ENCODE measurements around the gene GCNT2. TPM values are rescaled to one million over a fixed set of nuclear protein-coding genes. Genes with fewer than 3 reads are reported as not detected.

Gene GCNT2
- total and polyA plus RNA-seq, 10 donors: 1.8 to 27.2 (median 11.3) TPM

GRCh38 chr6:10479939-10480700 is 41.0 kb upstream of the GCNT2 start:
- TF ChIP-seq CTCF (IDR thresholded peaks at IDR 0.05 in 8 of 11, conservative IDR thresholded peaks at IDR 0.05 in 3 of 11) (no peak), POLR2A (IDR thresholded peaks at IDR 0.05) (no peak), POLR2AphosphoS5 (IDR thresholded peaks at IDR 0.05) (no peak)
- DNase-seq: no peak
- Histone ChIP-seq H3K36me3 (no peaks in the 10 kb centered on the region), H3K4me3 (no peak overlapping the region), H3K9me3 (peaks cover 0 to 3% (median 0%) of the 10 kb centered on the region in 8 donors), H3K27ac (no peak overlapping the region), H3K4me1 (no peaks in the 10 kb centered on the region), H3K27me3 (replicated peaks in 1 of 7) (peaks cover 0 to 18% (median 0%) of the 10 kb centered on the region in 7 donors)
- WGBS, 5 donors: 55 to 71% (median 66%) methylated on average over 7 of the region's 7 CpGs
- intact Hi-C loops (cut with DNase I; ENCODE audit: low total_unique reads): loop anchor here (5.0 to 10.0 kb wide), 2 partner anchors 322 to 585 kb away; no protein-coding TSS in a partner anchor

GRCh38 chr6:10481101-10481500 is 40.0 kb upstream of the GCNT2 start:
- Histone ChIP-seq H3K27me3 (replicated peaks in 1 of 7) (peaks cover 0 to 18% (median 0%) of the 10 kb centered on the region in 7 donors), H3K27ac (no peak overlapping the region), H3K4me1 (no peaks in the 10 kb centered on the region), H3K9me3 (peaks cover 0 to 3% (median 0%) of the 10 kb centered on the region in 8 donors), H3K4me3 (no peak overlapping the region), H3K36me3 (no peaks in the 10 kb centered on the region)
- DNase-seq: no peak
- intact Hi-C loops (cut with DNase I; ENCODE audit: low total_unique reads): no loop called here
- TF ChIP-seq POLR2A (IDR thresholded peaks at IDR 0.05): no peak
- no peak for TF ChIP-seq CTCF (IDR thresholded peaks at IDR 0.05 in 8 of 11, conservative IDR thresholded peaks at IDR 0.05 in 3 of 11)
- no peak for TF ChIP-seq POLR2AphosphoS5 (IDR thresholded peaks at IDR 0.05)
- 79 to 91% (median 88%) methylated on average over 1 of the region's 1 CpG for WGBS, 5 donors

- intact Hi-C loops (cut with DNase I; ENCODE audit: low total_unique reads): no loop called here
- TF ChIP-seq POLR2AphosphoS5 (IDR thresholded peaks at IDR 0.05) (no peak), CTCF (IDR thresholded peaks at IDR 0.05 in 8 of 11, conservative IDR thresholded peaks at IDR 0.05 in 3 of 11) (no peak), POLR2A (IDR thresholded peaks at IDR 0.05) (no peak)
- no peaks in the 10 kb centered on the region for H3K36me3 ChIP-seq
- no peak overlapping the region for H3K4me3 ChIP-seq
- H3K9me3 ChIP-seq: peaks cover 0 to 3% (median 0%) of the 10 kb centered on the region in 8 donors
- H3K27ac ChIP-seq: no peak overlapping the region
- no peaks in the 10 kb centered on the region for H3K4me1 ChIP-seq
- WGBS, 5 donors: 94 to 97% (median 95%) methylated on average over 35 to 46 of the region's 46 CpGs
- peaks cover 0 to 10% (median 0%) of the 10 kb centered on the region in 7 donors for H3K27me3 ChIP-seq (replicated peaks in 1 of 7)
- no peak for DNase-seq
Measured at GRCh38 chr6:10482636-10483257, 38.4 kb upstream of the GCNT2 start.

DNA sequence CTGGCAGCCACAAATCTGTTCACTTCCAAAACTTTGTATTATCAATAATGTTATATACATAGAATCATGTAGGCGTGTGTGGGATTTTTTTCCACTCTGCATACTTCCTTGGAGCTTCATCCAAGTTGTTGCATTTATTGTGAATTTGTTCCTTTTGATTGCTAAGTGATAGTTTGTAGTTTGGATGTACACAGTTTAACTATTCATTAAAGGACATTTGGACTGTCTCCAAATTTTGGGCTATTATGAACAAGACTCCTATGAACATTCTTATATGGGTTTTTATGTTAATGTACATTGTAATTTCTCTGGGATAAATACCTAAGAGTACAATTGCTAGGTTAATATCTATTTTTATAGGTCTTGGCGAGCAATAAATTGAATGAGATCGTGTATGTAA is 36.2 kb upstream of the GCNT2 start:
- Histone ChIP-seq H3K4me1 (no peaks in the 10 kb centered on the region), H3K27ac (no peak overlapping the region), H3K27me3 (replicated peaks in 1 of 7) (peaks cover 0 to 14% (median 0%) of the 10 kb centered on the region in 7 donors), H3K36me3 (no peaks in the 10 kb centered on the region), H3K4me3 (no peak overlapping the region), H3K9me3 (peaks cover 0 to 3% (median 0%) of the 10 kb centered on the region in 8 donors)
- DNase-seq: no peak
- TF ChIP-seq POLR2AphosphoS5 (IDR thresholded peaks at IDR 0.05) (no peak), POLR2A (IDR thresholded peaks at IDR 0.05) (no peak), CTCF (IDR thresholded peaks at IDR 0.05 in 8 of 11, conservative IDR thresholded peaks at IDR 0.05 in 3 of 11) (no peak)
- intact Hi-C loops (cut with DNase I; ENCODE audit: low total_unique reads): no loop called here
- WGBS, 5 donors: 75 to 82% (median 78%) methylated on average over 3 of the region's 3 CpGs

Measured in spleen (tissue), 11 donors.